Myocyte (in vitro differentiated cells): ENCODE measurements around the gene MST1. TPM values are rescaled to one million over a fixed set of nuclear protein-coding genes. Genes with fewer than 3 reads are reported as not detected.

Source experiments
- DNase-seq: peaks from one replicate; pipeline ENCODE4 v3.0.0-alpha.2; 2012; ENCODE audit warnings: low read depth
- polyA plus RNA-seq: library from polyadenylated mRNA; unstranded; fragments of >200 nt; gene quantifications from one replicate; pipeline ENCODE4 v1.2.1, GENCODE V29; 2012; ENCODE audit warnings: missing spikeins
- total RNA-seq: library from RNA; depleted of rRNA; stranded (reverse); fragments of >200 nt; gene quantifications from 2 replicates; pipeline ENCODE4 v1.2.3, GENCODE V29; 2014

Gene MST1
- 10.8 and 15.7 TPM in 2 replicates for total RNA-seq
- polyA plus RNA-seq, result 25.4 TPM

- peak; percentile 94 for DNase-seq
Observed at GRCh38 chr3:49689046-49689907, at the start of gene MST1, which contains the start of gene RNF123. Gene MST1, minus strand, starts transcription at chr3:49689474. Its CDS starts 783 bp downstream, at chr3:49688691. Gene RNF123, plus strand, starts transcription at chr3:49689557. Its CDS starts 1,609 bp downstream, at chr3:49691166.

GRCh38 chr3:49738067-49738713 is 48.9 kb upstream of the MST1 start:
- no peak for DNase-seq

GRCh38 chr3:49734752-49735151 is 45.5 kb upstream of the MST1 start:
- no peak for DNase-seq

GRCh38 chr3:49733551-49733950 is 44.3 kb upstream of the MST1 start:
- DNase-seq, result no peak

GRCh38 chr3:49732597-49732996 is 43.3 kb upstream of the MST1 start:
- DNase-seq, result no peak

GRCh38 chr3:49729966-49730609 is 40.8 kb upstream of the MST1 start:
- no peak for DNase-seq

- no peak for DNase-seq
Observed at GRCh38 chr3:49727924-49728361, 38.7 kb upstream of the MST1 start.

- no peak for DNase-seq
Observed at GRCh38 chr3:49727154-49727923, 38.1 kb upstream of the MST1 start.

GRCh38 chr3:49725906-49726681 is 36.8 kb upstream of the MST1 start:
- DNase-seq, result no peak

GRCh38 chr3:49724586-49724985 is 35.3 kb upstream of the MST1 start:
- DNase-seq, result no peak

GRCh38 chr3:49723628-49724551 is 34.6 kb upstream of the MST1 start, which contains the start of gene GMPPB:
Gene GMPPB, minus strand, starts transcription at chr3:49723951. Its CDS starts 225 bp downstream, at chr3:49723726.
- DNase-seq, result peak; percentile 97

GRCh38 chr3:49723296-49723627 is 34.0 kb upstream of the MST1 start:
- DNase-seq, result peak; percentile 20

GRCh38 chr3:49722896-49723295 is 33.6 kb upstream of the MST1 start:
- DNase-seq, result no peak

- no peak for DNase-seq
Observed at GRCh38 chr3:49721896-49722781, 32.9 kb upstream of the MST1 start.

- DNase-seq, result no peak
Observed at GRCh38 chr3:49721596-49721895, 32.3 kb upstream of the MST1 start.

GRCh38 chr3:49720855-49721595 is 31.8 kb upstream of the MST1 start:
- DNase-seq, result no peak

GRCh38 chr3:49719214-49719884 is 30.1 kb upstream of the MST1 start, which contains the start of gene AMIGO3:
Gene AMIGO3, minus strand, starts transcription at chr3:49719684. Its CDS starts 219 bp downstream, at chr3:49719465.
- DNase-seq, result peak; percentile 93
